ENCODE measurements around the gene ST3GAL5.
"Not testable (repeated sequence)": the region's sequence is repeated elsewhere in the genome, so short reads cannot be mapped to it uniquely, and the experiment has no call there.

ST3GAL5 gene

DNA sequence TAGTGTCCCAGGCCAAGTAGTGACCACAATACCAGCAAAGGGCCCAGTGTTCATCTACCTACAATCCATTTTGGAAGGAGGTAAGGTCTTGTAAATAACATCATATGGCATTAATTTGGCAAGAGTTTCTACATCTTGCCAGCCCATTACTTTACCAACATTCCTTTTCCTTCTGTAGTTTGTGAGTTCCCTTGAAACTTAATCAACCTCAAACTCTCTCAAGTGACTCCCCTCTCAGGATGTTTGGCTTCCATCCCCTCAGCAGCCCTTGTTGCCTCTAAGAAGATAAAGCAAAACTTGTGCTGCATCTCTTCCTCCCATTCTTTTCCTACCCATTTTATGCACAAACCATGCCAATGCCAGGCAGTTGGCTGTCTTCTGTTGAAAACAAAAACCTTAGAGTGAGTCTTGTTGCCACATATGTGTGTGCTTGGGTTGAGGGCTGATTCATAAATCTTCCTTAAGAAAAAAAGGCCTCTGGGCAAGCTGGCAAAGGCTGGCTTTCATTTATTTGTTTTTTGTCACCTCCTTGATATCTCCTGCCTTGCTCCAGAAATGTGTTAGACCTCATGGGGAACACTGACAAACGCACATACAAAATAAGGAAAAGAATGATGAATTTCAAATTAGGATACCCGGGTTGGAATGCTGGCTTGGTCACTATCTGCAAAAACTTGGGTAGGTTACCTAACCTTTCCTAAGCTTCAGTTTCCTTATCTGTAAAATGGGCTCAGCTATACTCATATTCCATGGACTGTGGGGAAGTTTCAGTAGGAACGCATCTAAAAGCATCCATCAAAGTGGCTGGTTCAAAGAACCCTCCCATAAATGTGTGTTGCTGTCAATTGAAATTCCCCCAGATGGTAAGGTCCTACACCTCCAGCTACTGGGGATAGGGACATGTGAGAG lies 29.4 kb upstream of the ST3GAL5 start:
- DNase-seq = no peak

DNA sequence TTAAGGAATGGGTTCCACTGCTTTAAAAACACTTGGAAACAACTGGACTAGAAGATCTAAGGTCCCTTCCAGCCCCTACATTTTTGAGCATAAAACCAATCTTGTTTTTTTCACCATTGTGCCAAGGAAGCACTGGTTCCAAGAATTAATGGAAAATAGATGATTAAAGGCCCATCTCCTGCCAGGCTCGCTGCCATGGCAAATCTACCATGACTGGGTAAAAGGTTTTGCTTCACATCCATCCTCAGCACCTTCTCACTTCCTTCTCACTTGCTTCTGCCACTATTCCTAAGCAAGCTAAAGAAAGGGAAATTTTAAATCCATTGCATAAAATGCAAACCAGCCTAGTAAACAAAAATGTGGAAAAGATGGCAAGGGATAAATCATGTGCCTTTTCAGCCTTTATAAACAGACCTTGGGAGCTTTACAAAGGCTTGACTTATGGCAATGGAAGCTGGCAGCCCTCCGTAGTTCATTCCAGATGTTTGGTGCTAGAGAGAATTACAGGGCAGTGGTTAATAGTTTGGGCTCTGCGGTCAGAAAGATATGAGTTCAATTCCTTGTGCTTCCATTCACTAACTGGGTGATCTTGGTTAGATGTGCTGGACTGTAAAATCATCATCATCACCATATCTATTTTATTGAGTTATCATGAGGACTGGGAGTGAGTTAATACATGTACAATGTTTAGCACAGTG lies 27.0 kb upstream of the ST3GAL5 start:
- no peak for DNase-seq

DNA sequence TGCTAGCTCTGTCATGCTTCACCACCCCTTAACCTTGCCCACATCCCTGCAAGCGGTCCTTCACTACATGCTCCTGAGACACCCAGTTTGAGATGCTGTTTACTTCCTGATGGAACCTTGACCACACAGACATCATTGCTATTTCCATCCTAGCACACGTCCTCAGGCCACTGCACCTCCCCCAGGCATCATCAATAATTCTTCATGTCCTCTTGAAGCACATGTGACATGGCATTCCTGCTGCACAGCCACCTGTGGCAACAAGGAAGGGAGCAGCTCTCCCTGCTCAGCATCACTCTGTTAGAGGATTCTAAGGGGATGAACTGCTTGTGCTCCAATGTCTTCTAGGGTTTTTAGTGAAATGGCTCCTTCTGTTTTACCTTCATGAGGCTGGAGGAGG lies 26.1 kb upstream of the ST3GAL5 start:
- no peak for DNase-seq

DNA sequence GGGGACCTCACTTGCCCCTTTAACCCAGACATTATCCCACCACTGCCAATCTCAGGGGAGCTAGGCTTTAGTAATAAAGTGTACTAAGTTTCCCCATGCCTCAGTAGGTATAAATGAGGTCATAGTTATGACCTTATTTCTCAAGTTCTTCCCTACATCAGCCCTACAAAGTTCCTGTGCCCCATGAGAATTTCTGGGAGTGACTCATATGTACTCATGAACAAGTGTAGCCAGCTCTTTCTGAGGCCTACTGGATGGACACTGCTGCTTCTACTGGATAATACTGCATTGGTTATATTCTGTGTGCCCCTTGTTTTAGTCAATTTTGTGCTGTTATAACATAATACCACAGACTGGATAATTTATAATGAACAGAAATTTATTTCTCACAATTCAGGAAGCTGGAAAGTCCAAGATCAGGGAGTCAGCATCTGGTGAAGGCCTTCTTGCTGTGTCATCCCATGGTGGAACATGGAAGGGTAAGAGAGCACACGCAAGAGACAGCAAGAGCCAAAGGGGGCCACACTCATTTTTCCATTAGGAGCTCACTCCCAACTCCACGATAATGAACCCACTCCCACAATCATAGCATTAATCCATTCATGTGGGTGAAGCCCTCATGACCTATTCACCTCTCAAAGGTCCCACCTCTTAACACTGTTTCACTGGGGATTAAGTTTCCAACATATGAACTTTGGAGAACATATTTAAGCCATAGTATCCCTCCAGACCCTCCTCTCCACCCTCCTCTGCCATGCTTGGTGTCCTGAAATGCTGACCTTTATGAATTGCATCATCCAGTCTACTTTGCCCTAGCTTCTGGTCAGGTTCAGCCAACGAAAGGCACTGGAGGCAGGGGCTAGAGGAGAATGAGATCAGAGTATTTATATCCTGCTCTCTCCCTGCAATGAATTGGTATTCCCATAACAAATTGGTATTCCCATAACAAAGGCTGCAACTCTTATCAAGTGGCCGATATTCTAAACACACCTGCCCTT lies 25.4 kb upstream of the ST3GAL5 start:
- DNase-seq = no peak

DNA sequence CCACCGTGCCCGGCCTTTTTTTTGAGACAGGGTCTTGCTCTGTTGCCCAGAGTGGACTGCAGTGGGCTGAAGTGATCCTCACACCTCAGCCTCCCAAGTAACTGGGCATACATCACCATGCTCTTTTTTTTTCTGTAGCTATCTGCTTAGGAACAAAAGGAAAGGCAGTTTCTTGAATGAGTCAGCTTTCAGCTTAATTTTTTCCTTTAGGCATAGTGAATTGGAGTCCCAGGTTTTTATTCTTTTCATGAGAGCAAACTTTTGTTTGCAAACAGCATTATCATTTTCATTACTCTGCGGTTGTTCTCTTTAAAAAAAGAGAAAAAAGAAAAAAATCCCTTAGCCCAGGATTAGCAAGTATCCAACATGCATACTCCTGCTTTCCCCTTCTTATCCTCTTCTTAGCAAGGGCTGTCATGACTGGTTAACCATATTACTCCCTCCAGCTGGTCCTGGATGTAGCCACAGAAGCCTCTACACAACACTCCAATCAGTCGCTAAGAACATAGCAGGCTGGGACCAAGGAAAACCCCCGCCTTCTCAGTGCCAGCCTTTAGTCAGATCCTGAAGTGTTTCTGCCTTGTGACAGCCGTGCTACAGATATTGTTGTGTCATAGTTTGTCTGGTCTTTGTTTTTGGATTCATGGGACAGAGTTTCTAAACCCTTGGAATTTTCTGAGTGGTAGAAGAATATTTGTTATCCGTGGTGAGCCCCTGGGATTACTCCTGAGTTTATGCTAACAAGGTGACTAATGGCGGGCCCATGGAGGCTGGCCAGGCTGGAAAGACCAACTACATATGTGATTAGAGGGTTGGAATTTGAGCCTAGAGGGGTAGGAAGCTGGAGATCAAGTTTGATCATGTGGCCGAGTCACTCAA lies 23.3 kb upstream of the ST3GAL5 start:
- no peak for DNase-seq

DNA sequence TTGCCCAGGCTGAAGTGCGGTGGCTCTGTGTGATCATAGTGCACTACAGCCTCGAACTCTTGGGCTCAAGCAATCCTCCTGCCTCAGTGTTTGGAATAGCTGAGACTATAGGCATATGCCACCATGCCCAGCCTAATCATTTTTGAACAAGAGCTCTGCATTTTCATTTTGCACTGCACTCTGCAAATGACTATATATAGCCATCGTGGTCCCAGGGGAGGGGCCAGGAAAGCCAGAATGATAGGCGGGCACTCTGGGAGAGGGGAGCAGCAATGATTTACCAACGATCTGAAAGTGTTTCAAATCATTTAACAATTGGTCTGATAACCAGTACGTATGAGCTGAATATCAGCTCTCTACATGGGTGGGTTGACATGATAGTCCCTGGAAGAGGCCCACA lies 22.3 kb upstream of the ST3GAL5 start:
- DNase-seq = no peak

DNA sequence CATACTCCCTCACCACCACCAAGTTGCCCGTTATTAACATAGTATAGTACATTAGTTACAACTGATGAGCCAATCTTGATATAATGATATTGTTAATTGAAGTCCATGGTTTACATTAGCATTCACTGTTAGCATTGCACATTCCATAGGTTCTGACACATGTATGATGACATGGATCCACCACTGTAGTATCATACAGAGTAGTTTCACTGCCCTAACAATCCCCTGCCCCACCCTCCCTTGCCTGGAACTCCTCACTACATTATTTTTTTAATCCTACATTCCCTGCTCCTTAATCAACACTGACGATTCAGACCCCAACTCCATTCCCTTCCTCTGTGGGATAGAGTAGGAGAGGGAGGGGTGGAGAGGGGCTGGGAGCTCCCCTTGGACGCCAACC lies 20.2 kb upstream of the ST3GAL5 start:
- no peak for DNase-seq

DNA sequence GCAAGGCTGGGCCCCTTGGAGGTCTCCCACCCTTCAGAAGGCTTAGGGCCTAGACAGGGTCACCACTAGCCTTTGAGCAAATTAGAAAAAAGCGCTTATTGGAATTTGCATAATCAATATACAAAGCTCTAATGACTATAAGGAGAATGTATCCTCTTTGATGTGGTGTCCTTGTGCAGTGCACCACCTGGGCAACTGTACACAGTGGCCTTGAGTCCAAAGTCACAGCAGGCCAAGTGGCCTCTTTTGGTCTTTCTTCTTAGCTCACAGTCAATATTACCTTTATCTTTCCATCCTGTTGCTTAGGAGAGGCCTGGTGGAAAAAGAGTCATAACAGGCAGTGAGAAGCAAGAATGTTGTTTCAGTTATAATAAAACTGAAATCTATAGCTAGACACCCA lies 19.7 kb upstream of the ST3GAL5 start:
- DNase-seq = no peak

DNA sequence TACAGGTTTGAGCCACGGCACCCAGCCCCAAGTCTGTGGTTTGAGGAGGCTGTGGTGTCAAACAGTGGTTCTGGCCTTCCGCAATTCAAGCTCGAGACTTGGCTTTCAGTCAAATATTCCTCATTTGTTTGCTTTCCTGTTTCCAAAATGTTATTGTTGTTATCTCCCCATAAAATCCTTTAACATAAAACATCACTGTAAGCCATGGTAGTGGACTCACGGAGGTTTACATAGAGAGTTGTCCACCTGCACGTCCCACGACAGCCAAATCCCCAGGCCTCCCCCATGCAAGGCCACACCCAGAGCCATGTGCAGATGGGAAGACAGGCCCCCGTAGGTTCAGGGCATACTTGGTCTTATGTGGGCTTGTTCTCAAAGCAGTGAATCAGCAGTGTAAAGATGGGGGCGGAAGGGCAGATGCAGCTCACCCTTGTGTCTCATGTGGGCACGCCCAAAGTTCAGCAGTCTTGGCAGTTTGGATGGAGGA lies 18.9 kb upstream of the ST3GAL5 start:
- no peak for DNase-seq

DNA sequence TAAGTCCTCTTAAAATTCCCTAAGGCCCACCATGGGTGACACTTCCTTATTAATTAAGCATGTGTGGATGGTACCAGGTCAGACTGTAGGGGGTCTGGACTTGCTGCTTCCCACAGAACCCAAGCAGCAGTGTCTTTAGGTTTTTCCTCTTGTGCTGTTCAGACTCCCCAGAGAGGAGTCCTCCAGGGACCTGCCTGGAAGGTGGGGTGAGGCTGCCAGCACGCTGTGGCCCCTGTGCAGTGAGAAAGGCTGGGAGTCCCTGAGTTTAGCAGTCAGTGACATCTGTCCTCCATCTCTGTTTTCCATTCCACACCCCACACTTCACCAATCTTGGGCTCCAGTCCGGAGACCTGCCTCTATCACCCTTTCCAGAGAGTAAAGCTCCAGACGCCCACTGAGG lies 18.0 kb upstream of the ST3GAL5 start:
- no peak for DNase-seq

DNA sequence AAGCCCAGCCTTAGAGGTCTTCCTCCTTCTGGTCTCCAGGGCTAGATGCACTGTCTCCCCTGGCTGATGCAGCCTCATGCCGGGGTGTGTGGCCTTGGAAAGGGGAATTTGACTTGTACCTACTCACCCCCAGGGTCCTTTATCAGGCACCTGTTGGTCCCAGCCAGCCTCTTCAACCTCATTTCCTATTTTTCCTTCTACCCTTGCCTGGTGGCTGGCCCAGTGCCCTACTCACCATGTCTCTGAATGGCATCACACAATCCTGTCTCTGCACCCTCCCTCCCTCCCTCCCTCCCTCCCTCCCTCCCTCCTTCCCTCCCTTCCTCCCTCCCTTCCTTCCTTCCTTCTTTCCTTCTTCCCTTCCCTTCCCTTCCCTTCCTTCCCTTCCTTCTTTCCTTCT lies 17.1 kb upstream of the ST3GAL5 start:
- no peak for DNase-seq

DNA sequence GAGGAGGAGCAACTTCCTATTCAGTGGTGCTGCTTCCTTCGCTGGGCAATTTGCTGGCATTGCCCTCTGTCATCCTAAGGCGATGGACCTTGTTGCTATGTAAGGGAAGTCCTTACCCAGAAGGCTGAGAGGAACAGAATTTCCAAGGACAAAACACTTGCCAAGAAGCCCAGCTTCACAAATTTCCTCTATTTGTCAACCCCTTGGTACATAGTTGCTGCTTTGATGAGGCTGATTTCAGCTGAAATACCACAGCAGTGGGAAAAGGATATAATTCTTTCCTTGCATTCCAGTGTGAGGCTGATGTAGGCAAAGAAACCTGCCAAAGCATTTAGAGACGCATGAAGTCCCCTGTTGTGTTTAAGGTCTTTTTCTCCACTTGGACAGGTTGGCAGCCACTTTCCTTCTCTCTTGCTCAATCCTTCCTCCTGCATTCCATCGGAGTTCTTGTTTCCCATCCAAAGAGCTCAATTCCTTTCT lies 16.4 kb upstream of the ST3GAL5 start:
- DNase-seq = no peak

DNA sequence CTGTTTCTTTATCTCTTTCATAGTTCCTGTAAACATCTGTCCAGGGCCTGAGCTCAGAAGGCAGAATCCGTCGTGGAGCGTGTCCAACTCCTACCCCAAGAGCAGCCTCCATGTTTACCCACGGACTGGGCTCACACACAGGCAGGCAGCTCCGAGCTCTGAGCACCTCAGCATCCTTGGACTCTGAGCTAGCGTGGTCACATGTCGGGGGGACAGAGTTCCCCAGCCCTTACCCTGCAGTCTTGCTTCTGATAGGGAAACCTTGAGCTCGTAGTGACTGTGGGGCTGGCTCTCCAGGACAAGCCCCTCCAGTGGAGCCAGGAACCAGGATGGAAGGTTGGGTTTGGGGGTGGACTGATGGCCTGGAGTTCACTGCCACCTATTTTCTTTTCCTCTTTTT lies 15.1 kb upstream of the ST3GAL5 start:
- no peak for DNase-seq

DNA sequence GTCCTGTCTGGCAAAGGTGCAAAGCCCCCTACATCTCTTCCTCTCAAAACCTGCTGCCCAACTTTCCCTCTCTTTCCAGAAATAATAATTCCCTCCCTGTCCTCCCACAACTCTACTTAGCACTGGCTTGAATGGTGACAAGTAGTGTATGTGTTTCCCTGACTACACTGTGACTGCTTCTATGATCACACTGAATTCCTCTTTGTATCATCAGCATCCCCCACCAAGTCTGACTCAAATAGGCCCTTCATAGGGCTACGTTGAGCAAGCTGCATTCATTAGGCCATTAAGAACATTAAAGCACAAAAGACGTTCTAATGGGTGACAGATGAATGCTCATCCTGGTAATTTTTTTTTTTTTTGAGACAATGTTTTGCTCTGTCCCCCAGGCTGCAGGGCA lies 13.7 kb upstream of the ST3GAL5 start:
- DNase-seq = no peak

DNA sequence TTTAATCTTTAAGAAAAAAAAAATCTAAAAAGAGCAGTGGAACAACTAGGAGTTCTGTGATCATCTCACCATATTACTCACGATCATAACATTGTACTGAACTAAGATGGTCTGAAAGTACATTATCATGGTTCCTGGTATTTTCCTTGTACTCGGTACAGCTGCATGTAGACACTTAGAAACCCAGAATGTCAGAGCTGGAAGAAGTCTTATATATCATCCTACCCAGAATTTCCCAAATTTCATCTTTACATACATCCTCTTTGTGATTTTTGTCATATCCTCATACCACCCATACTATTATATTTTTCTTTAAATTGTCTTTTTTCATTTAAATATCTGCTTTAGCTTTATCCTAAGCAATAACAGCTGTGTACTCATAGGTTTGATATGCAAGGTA lies 12.4 kb upstream of the ST3GAL5 start:
- DNase-seq = no peak

DNA sequence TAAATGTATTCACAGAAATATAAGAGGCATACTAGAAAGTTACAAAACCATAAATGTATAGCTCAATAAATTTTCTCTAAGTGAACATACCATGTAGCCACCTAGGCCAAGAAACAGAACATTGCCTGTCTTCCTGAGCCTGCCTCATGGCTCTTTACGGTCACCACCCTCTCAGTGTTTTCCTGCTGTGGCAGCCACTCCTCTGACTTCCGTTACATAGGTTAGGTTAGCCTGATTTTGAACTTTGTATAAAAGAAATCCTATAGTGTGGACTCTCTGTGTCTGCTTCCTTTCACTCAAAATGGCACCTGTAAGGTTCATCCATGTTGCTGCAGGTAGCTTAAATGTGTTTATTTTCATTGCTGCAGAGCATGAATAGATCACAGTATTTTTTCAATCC lies 11.6 kb upstream of the ST3GAL5 start:
- no peak for DNase-seq

DNA sequence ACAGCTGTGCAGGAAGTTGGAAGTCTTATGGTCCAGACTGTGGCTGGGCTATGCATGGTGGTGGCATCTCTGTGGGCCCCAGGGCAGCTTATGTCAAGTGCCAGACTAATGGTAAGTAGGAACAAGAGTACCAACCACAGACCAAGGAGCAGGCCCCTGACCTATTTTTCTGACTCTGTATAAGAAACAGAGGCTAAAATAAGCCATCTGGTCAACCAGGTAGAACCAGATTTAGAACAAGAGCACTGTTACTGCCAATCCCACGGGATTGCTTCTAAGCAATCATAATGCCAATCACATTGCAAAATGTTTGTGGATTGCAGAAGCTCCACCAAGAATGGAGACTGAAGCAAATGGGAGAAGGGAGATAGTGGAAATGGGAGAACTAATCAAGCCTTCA lies 11.1 kb upstream of the ST3GAL5 start:
- no peak for DNase-seq

DNA sequence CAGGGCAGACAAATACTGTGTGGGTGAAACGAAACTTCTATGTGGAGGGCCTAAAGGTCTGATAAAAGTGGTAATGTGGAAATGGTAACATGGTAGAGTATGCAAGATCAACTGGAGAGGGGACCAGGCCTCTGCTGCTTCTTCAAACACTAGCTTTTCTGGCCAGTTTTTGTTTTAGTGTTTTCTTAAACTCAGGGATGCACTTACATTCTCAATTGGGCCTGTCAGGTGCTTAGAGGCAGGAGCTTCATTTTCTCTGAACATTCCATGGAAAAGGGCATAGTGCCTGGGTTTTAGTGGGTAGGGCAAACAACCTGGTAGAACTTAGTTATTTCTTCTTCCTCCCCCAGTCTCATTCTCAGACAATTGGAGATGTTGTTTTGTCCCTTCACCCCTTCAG lies 10.5 kb upstream of the ST3GAL5 start:
- DNase-seq = no peak

DNA sequence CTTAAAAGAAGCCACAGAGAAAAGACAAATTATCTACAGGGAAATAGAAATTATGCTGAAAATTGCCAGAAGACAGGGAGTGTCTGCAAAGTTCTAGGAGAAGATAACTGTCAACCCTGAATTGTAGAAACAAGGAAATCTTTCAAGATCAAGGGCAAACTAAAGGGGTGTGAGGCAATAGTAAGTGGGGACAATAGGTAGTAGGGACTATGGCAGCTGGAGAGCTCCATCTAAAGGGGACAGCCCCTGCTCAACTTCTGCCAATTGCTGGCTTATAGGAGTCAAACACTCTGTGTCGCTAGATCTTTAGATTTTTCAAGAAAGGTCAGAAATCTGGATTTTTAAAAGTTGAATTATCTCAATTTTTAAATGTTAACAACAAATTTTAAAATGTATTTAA lies 10.1 kb upstream of the ST3GAL5 start:
- no peak for DNase-seq

DNA sequence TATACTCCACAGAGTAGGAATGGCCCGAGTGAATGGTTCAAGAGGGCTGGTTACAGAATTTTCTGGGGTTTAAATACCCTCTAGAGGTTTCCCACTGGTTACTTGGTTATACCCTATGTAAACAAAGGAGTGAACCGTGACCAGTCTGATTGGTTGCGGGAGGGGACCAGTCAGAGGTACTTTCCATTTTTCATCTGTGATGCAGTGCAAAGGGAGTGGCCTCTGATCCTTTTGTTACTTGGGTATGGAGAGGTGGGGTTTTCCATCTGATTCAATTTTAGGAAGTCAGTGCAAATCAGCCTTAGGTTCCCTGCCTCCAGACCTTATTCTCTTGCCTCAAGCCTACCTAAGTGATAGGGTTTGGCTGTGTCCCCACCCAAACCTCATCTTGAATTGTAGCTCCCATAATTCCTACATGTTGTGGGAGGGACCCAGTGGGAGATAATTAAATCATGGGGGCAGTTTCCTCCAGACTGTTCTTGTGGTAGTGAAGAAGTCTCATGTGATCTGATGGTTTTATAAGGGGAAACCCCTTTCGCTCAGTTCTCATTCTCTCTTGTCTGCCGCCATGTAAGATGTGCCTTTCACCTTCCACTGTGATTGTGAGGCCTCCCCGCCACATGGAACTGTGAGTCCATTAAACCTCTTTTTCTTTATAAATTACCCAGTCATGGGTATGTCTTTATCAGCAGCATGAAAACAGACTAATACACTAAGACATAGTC lies 5.9 kb upstream of the ST3GAL5 start:
- not testable (repeated sequence) for DNase-seq
